HL-60 (cell line): ENCODE measurements around the gene FAM222B.
A peak's percentile ranks its signal among the peaks of the same experiment; 100 is the strongest.

Source experiments
- DNase-seq, 2 experiments: peaks; one replicate each; pipeline ENCODE4 v3.0.0-alpha.2; 2010 to 2020; ENCODE audit warnings: low read depth in 1 of 2, low spot score in 1 of 2
- H3K27ac ChIP-seq: fragments of 250-450 bp; sonication (Bioruptor Pico); replicated peaks from 2 replicates; pipeline ENCODE4 v1.5.1; 2020; ENCODE audit warnings: mild to moderate bottlenecking, moderate library complexity
- H3K27me3 ChIP-seq: fragments of 250-450 bp; sonication (Bioruptor Pico); 2 replicates; pipeline ENCODE4 v1.5.1; 2021; ENCODE audit warnings: mild to moderate bottlenecking, moderate library complexity; ENCODE audit not compliant: insufficient read depth, poor library complexity, severe bottlenecking
- H3K4me3 ChIP-seq: replicated peaks from 2 replicates; pipeline ENCODE4 v1.5.1; 2011; ENCODE audit warnings: mild to moderate bottlenecking, control low read depth, low read length; ENCODE audit not compliant: insufficient read depth
- CTCF ChIP-seq: IDR thresholded peaks from one replicate; pipeline ENCODE4 v1.5.1; 2011; ENCODE audit warnings: low read length, control low read depth, inconsistent platforms; ENCODE audit not compliant: insufficient read depth
- GABPA ChIP-seq: IDR thresholded peaks from 2 replicates; pipeline ENCODE4 v1.6.1; 2012; ENCODE audit warnings: low read depth
- POLR2AphosphoS5 ChIP-seq: IDR thresholded peaks from 2 replicates; pipeline ENCODE4 v1.6.1; 2012; ENCODE audit warnings: low read depth
- REST ChIP-seq: IDR thresholded peaks from 2 replicates; pipeline ENCODE4 v1.6.1; 2012; ENCODE audit warnings: low read depth; ENCODE audit not compliant: insufficient replicate concordance
- SPI1 ChIP-seq: IDR thresholded peaks from 2 replicates; pipeline ENCODE4 v1.6.1; 2012; ENCODE audit warnings: low read depth, mild to moderate bottlenecking, borderline replicate concordance

Gene FAM222B

GRCh38 chr17:28812748-28813377 lies 29.7 kb downstream of the FAM222B start:
- peak in 1 of 2 experiments; percentile 59 for DNase-seq
- TF ChIP-seq SPI1, result no peak
- TF ChIP-seq GABPA, result no peak
- no peak for TF ChIP-seq POLR2AphosphoS5
- TF ChIP-seq REST, result no peak
- TF ChIP-seq CTCF, result no peak
- H3K4me3 ChIP-seq, result peak overlapping the region; percentile 75

GRCh38 chr17:28812091-28812747 lies 30.4 kb downstream of the FAM222B start:
- no peaks in the 10 kb centered on the region for H3K27me3 ChIP-seq
- peak; percentile 85 to 98 for DNase-seq
- no peak for TF ChIP-seq POLR2AphosphoS5
- peak; percentile 45; the same call in 1 of the 2 replicates for TF ChIP-seq GABPA
- no peak for TF ChIP-seq REST
- peak; percentile 52; the same call in 1 of the 2 replicates for TF ChIP-seq SPI1
- no peak for TF ChIP-seq CTCF
- peak overlapping the region; percentile 75 for H3K4me3 ChIP-seq
- peak overlapping the region; percentile 69 for H3K27ac ChIP-seq

More at GRCh38 chr17:28812748-28813377, 29.7 kb downstream of the FAM222B start:
- Histone ChIP-seq H3K27me3 (no peaks in the 10 kb centered on the region), H3K27ac (peak overlapping the region; percentile 69)

- no peak for DNase-seq
- TF ChIP-seq GABPA (no peak), REST (no peak), CTCF (no peak), SPI1 (no peak), POLR2AphosphoS5 (no peak)
- peak overlapping the region; percentile 75 for H3K4me3 ChIP-seq
- H3K27me3 ChIP-seq, result no peaks in the 10 kb centered on the region
- H3K27ac ChIP-seq, result peak overlapping the region; percentile 69
Observed at GRCh38 chr17:28811651-28812090, 30.9 kb downstream of the FAM222B start.
